Lower leg skin (tissue), 4 donors: ENCODE results near the gene VDAC1. TPM values are rescaled to one million over a fixed set of nuclear protein-coding genes. Genes with fewer than 3 reads are reported as not detected.

ENCODE experiments used
- DNase-seq, 2 donors: peaks; one replicate each; pipeline ENCODE4 v3.0.0-alpha.2; 2019; ENCODE audit warnings: low spot score in 2 of 2
- H3K4me3 ChIP-seq: fragments of 200-600 bp; sonication (generic); 2 replicates; pipeline ENCODE4 v1.5.1; 2017; ENCODE audit warnings: mild to moderate bottlenecking, low read depth; ENCODE audit not compliant: poor library complexity, severe bottlenecking
- POLR2A ChIP-seq, 2 donors: fragments of 450-650 bp; IDR thresholded peaks; one replicate each; pipeline ENCODE4 v1.6.1; 2016 to 2017; ENCODE audit warnings: antibody characterized with exemption in 2 of 2, mild to moderate bottlenecking in 1 of 2, moderate library complexity in 1 of 2
- WGBS, 2 donors: methylation state at CpG; one replicate each; pipeline ENCODE4 v1.1.5; 2018; 5-methylcytosine and 5-hydroxymethylcytosine counted together
- intact Hi-C: fragments of 100-400 bp; cut with DNase I; formaldehyde crosslinking; loops from one replicate; pipeline ENCODE4 v1.15.0; 2023; ENCODE audit warnings: low total_unique reads
- total RNA-seq, 4 donors: library from RNA; depleted of rRNA; stranded (reverse); fragments of >200 nt; gene quantifications; one replicate each; pipeline ENCODE4 v1.1.0, GENCODE V29; 2016
- TF ChIP-seq, protein P1 (sequence below), 3 donors: fragments of 450-650 bp; IDR thresholded peaks; one replicate each; pipeline ENCODE4 v1.5.1; 2016; ENCODE audit warnings: antibody characterized with exemption in 3 of 3, mild to moderate bottlenecking in 3 of 3, moderate library complexity in 2 of 3

Gene VDAC1
- total RNA-seq, 4 donors from 2014 or later, result 113 to 159 (median 145) TPM

GRCh38 chr5:133995341-133995740 lies 9.4 kb downstream of the VDAC1 start:
- TF ChIP-seq, protein P1, sequence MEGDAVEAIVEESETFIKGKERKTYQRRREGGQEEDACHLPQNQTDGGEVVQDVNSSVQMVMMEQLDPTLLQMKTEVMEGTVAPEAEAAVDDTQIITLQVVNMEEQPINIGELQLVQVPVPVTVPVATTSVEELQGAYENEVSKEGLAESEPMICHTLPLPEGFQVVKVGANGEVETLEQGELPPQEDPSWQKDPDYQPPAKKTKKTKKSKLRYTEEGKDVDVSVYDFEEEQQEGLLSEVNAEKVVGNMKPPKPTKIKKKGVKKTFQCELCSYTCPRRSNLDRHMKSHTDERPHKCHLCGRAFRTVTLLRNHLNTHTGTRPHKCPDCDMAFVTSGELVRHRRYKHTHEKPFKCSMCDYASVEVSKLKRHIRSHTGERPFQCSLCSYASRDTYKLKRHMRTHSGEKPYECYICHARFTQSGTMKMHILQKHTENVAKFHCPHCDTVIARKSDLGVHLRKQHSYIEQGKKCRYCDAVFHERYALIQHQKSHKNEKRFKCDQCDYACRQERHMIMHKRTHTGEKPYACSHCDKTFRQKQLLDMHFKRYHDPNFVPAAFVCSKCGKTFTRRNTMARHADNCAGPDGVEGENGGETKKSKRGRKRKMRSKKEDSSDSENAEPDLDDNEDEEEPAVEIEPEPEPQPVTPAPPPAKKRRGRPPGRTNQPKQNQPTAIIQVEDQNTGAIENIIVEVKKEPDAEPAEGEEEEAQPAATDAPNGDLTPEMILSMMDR (IDR thresholded peaks at IDR 0.05), result no peak
- no peak for TF ChIP-seq POLR2A (IDR thresholded peaks at IDR 0.05)
- peak in 1 of 2 donors; percentile 77 for DNase-seq
- WGBS, 2 donors, result 78% methylated on average over 8 of the region's 8 CpGs
- intact Hi-C loops, result no loop called here
- H3K4me3 ChIP-seq, result no peak overlapping the region

- intact Hi-C loops, result no loop called here
- WGBS, 2 donors, result 94 to 95% methylated on average over 6 of the region's 6 CpGs
Measured at GRCh38 chr5:133994990-133995333, 9.8 kb downstream of the VDAC1 start.

GRCh38 chr5:133994297-133994989 lies 10.3 kb downstream of the VDAC1 start:
- H3K4me3 ChIP-seq, result no peak overlapping the region
- TF ChIP-seq, protein P1 (IDR thresholded peaks at IDR 0.05), result no peak
- no peak for TF ChIP-seq POLR2A (IDR thresholded peaks at IDR 0.05)
- peak in 1 of 2 donors; percentile 71 for DNase-seq
- intact Hi-C loops, result no loop called here
- 75 to 80% methylated on average over 9 of the region's 9 CpGs for WGBS, 2 donors

More at GRCh38 chr5:133994990-133995333, 9.8 kb downstream of the VDAC1 start:
- no peak for DNase-seq
- TF ChIP-seq, protein P1 (IDR thresholded peaks at IDR 0.05), result no peak
- no peak for TF ChIP-seq POLR2A (IDR thresholded peaks at IDR 0.05)
- no peak overlapping the region for H3K4me3 ChIP-seq

GRCh38 chr5:133993185-133993936 lies 11.4 kb downstream of the VDAC1 start:
- DNase-seq, result peak in 1 of 2 donors; percentile 39
- TF ChIP-seq, protein P1 (IDR thresholded peaks at IDR 0.05), result no peak
- TF ChIP-seq POLR2A (IDR thresholded peaks at IDR 0.05), result no peak
- intact Hi-C loops, result no loop called here
- 46 to 50% methylated on average over 2 of the region's 2 CpGs for WGBS, 2 donors
- H3K4me3 ChIP-seq, result no peak overlapping the region

DNA sequence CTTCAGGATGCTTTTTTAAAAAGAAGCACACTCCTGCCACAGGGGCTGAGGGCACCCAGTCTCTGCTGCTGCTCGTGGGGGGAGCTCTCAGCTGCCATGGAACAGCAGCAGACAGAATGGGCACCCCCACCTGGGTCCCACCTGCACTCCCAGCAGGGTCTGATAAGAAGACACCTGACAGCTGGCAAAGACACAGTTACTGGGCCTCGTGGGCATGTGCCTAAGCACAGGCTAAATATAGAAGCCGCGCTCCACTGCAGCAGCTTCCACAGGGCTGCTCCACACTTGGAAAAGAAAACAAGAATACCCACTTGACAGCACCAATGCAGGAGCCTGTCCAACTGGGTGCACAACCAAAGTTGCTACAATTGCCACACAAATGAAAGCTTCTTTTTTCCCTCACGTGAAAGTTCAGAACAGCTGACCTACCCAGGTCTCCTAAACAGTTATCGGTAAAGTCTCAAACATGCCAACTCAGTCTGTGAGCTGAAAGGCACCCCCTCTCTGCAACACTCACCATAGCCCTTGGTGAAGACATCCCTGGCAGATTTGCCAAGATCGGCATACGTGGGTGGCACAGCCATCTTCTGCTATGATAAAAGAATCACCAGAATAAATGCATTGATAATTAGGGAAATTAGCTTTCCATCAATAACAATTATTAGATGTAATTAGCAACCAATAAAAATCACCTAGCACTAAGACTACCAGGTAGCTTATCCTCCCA lies 12.2 kb downstream of the VDAC1 start:
- no peak overlapping the region for H3K4me3 ChIP-seq
- TF ChIP-seq POLR2A (IDR thresholded peaks at IDR 0.05), result no peak
- TF ChIP-seq, protein P1 (IDR thresholded peaks at IDR 0.05), result no peak
- 67 to 69% methylated on average over 8 of the region's 8 CpGs for WGBS, 2 donors
- DNase-seq, result peak in 1 of 2 donors; percentile 54
- intact Hi-C loops, result no loop called here
